Neural cell (in vitro differentiated cells): ENCODE measurements around the gene SKIC8.

Experiments used
- MXI1 ChIP-seq: fragments of 450-650 bp; conservative IDR thresholded peaks from 2 replicates; pipeline ENCODE4 v1.6.1; 2014; ENCODE audit warnings: antibody characterized with exemption, mild to moderate bottlenecking; ENCODE audit not compliant: poor library complexity, severe bottlenecking
- TAF1 ChIP-seq: IDR thresholded peaks from 2 replicates; pipeline ENCODE4 v1.6.1; 2012; ENCODE audit warnings: low read depth
- TF ChIP-seq, protein P1 (sequence below): fragments of 450-650 bp; IDR thresholded peaks from 2 replicates; pipeline ENCODE4 v1.5.1; 2014; ENCODE audit warnings: antibody characterized with exemption, mild to moderate bottlenecking, moderate library complexity; ENCODE audit not compliant: poor library complexity, severe bottlenecking

DNA sequence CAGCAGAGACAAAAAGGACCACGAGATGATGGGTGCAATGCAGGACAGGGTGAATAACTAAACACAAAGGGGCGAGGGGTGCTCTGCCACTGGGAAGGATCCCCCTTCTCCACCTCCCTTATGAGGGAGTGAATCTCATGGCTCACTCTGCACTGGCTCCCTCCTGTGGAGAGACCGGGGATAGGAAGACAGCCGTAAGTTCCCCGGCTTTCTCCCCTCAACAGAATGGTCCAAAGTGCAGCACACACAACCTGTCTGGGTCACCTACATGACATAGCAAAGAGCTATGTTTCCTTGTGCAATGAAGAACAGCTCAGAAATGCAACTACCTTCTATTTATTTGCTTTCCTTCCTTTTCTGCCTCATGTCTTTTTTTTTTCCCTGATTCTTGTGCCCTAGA lies 57.3 kb downstream of the SKIC8 start:
- no peak for TF ChIP-seq TAF1
- TF ChIP-seq, protein P1, sequence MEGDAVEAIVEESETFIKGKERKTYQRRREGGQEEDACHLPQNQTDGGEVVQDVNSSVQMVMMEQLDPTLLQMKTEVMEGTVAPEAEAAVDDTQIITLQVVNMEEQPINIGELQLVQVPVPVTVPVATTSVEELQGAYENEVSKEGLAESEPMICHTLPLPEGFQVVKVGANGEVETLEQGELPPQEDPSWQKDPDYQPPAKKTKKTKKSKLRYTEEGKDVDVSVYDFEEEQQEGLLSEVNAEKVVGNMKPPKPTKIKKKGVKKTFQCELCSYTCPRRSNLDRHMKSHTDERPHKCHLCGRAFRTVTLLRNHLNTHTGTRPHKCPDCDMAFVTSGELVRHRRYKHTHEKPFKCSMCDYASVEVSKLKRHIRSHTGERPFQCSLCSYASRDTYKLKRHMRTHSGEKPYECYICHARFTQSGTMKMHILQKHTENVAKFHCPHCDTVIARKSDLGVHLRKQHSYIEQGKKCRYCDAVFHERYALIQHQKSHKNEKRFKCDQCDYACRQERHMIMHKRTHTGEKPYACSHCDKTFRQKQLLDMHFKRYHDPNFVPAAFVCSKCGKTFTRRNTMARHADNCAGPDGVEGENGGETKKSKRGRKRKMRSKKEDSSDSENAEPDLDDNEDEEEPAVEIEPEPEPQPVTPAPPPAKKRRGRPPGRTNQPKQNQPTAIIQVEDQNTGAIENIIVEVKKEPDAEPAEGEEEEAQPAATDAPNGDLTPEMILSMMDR = peak; percentile 25
- TF ChIP-seq MXI1 = no peak
